ENCODE results near the gene CHD5. TPM values are rescaled to one million over a fixed set of nuclear protein-coding genes. Genes with fewer than 3 reads are reported as not detected.

Gene CHD5
- polyA plus RNA-seq, 3 donors = 0.07 TPM; not detected in 2

DNA sequence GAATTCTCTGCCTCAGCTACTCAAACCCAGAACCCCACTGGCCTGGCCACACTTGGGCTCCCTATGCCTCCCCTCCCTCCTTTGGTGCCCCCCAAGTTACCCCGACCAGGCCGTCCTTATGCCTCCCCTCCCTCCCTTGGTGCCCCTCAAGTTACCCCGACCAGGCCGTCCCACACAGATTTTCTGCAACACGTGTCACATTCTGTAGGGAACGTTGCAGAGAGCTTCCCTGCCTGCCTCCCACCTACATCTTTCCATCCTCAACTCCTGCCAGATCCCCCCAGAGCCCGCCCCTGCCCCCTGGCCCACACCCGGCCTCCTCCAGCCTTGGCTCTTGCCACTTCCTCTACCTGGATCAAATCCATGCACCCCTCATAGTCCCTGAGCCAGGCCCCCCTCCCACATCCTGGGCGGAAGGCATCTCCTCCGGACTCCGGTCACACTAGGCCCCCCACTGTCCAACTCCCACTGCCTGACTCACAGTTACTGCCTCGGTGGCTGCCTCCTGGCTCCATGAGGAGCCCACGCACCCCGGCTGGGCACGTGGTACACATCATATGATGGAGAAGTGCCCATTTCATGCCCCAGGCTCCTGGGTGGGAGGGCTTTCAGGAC is 93.3 kb downstream of the CHD5 start:
- Histone ChIP-seq H3K9ac (ENCODE audit: insufficient read depth, low read length, poor library complexity, severe bottlenecking) (no peak overlapping the region), H3K4me3 (replicated peaks in 1 of 3; ENCODE audit: low read depth in 2 of 3, low read length in 3 of 3) (no peak overlapping the region), H3K9me3 (replicated peaks in 1 of 2; ENCODE audit: control insufficient read depth in 1 of 2, insufficient read depth in 1 of 2, low read length in 2 of 2) (no peaks in the 10 kb centered on the region), H3K79me2 (ENCODE audit: insufficient read depth, low read length) (no peaks in the 10 kb centered on the region), H4K20me1 (ENCODE audit: insufficient read depth, low read length) (peaks cover 74% of the 10 kb centered on the region), H3K4me2 (replicated peaks; ENCODE audit: extremely low read depth, low read length, poor library complexity, severe bottlenecking) (no peak overlapping the region), H2AFZ (ENCODE audit: insufficient read depth, low read depth, low read length, poor library complexity, severe bottlenecking) (no peak overlapping the region), H3K4me1 (ENCODE audit: control insufficient read depth in 1 of 2, insufficient read depth in 2 of 2, low read length in 2 of 2) (no peaks in the 10 kb centered on the region), H3K36me3 (replicated peaks in 1 of 2; ENCODE audit: control insufficient read depth in 1 of 2, insufficient read depth in 2 of 2, low read length in 2 of 2) (peaks cover 74 to 92% of the 10 kb centered on the region in 2 donors), H3K27ac (ENCODE audit: low read depth in 1 of 2, low read length in 2 of 2) (no peak overlapping the region), H3K27me3 (ENCODE audit: control insufficient read depth in 2 of 2, insufficient read depth in 2 of 2, low read length in 2 of 2) (no peaks in the 10 kb centered on the region)
- intact Hi-C loops (cut with micrococcal nuclease) = no loop called here
- WGBS (ENCODE audit: insufficient coverage) = 96% methylated on average over 12 of the region's 15 CpGs
- H3K27me3 Mint-ChIP-seq (ENCODE audit: low read depth in 3 of 3) = peaks cover 0 to 1% (median 0%) of the 10 kb centered on the region in 3 donors
- H3K27ac Mint-ChIP-seq = peak overlapping the region in 2 of 7 donors; percentile 2 to 67
- no peak for DNase-seq
- no peaks in the 10 kb centered on the region for H3K4me1 Mint-ChIP-seq
- H3K36me3 Mint-ChIP-seq = peaks cover 68 to 93% of the 10 kb centered on the region in 2 donors
- TF ChIP-seq, protein P1, sequence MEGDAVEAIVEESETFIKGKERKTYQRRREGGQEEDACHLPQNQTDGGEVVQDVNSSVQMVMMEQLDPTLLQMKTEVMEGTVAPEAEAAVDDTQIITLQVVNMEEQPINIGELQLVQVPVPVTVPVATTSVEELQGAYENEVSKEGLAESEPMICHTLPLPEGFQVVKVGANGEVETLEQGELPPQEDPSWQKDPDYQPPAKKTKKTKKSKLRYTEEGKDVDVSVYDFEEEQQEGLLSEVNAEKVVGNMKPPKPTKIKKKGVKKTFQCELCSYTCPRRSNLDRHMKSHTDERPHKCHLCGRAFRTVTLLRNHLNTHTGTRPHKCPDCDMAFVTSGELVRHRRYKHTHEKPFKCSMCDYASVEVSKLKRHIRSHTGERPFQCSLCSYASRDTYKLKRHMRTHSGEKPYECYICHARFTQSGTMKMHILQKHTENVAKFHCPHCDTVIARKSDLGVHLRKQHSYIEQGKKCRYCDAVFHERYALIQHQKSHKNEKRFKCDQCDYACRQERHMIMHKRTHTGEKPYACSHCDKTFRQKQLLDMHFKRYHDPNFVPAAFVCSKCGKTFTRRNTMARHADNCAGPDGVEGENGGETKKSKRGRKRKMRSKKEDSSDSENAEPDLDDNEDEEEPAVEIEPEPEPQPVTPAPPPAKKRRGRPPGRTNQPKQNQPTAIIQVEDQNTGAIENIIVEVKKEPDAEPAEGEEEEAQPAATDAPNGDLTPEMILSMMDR (IDR thresholded peaks at IDR 0.05) = no peak
- no peak overlapping the region for H3K4me3 Mint-ChIP-seq
- H3K9me3 Mint-ChIP-seq = no peaks in the 10 kb centered on the region

DNA sequence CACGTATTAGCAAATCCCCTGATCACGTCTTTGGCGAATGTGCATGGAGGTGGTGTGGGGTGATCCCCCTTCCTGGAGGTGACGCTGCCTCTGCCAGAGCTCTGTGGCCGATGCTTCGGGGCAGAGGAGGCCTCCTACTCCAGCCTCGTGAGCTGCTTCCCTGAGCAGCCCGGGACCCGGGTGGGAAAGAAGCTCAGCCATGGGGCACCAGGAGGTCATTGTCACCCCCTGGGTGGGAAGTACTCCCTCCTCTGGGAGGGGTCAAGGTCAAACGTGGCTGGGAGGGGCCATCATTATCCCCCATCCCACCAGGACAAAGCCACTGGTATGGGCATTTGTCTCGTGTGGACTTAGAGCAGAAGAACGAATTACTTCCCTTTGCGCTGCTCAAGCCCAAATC is 93.8 kb downstream of the CHD5 start:
- peaks cover 74 to 92% of the 10 kb centered on the region in 2 donors for H3K36me3 ChIP-seq (replicated peaks in 1 of 2; ENCODE audit: control insufficient read depth in 1 of 2, insufficient read depth in 2 of 2, low read length in 2 of 2)
- Mint-ChIP-seq H3K4me1 (no peaks in the 10 kb centered on the region), H3K4me3 (no peak overlapping the region), H3K27me3 (ENCODE audit: low read depth in 3 of 3) (peaks cover 0 to 1% (median 0%) of the 10 kb centered on the region in 3 donors), H3K9me3 (no peaks in the 10 kb centered on the region), H3K36me3 (peaks cover 68 to 93% of the 10 kb centered on the region in 2 donors), H3K27ac (peak overlapping the region in 1 of 7 donors; percentile 79)
- no peak overlapping the region for H3K9ac ChIP-seq (ENCODE audit: insufficient read depth, low read length, poor library complexity, severe bottlenecking)
- peaks cover 74% of the 10 kb centered on the region for H4K20me1 ChIP-seq (ENCODE audit: insufficient read depth, low read length)
- no peak overlapping the region for H3K4me3 ChIP-seq (replicated peaks in 1 of 3; ENCODE audit: low read depth in 2 of 3, low read length in 3 of 3)
- H3K9me3 ChIP-seq (replicated peaks in 1 of 2; ENCODE audit: control insufficient read depth in 1 of 2, insufficient read depth in 1 of 2, low read length in 2 of 2) = no peaks in the 10 kb centered on the region
- no peak for DNase-seq
- H3K79me2 ChIP-seq (ENCODE audit: insufficient read depth, low read length) = no peaks in the 10 kb centered on the region
- no peaks in the 10 kb centered on the region for H3K4me1 ChIP-seq (ENCODE audit: control insufficient read depth in 1 of 2, insufficient read depth in 2 of 2, low read length in 2 of 2)
- H3K4me2 ChIP-seq (replicated peaks; ENCODE audit: extremely low read depth, low read length, poor library complexity, severe bottlenecking) = no peak overlapping the region
- no peaks in the 10 kb centered on the region for H3K27me3 ChIP-seq (ENCODE audit: control insufficient read depth in 2 of 2, insufficient read depth in 2 of 2, low read length in 2 of 2)
- H3K27ac ChIP-seq (ENCODE audit: low read depth in 1 of 2, low read length in 2 of 2) = no peak overlapping the region
- 95% methylated on average over 9 of the region's 13 CpGs for WGBS (ENCODE audit: insufficient coverage)
- intact Hi-C loops (cut with micrococcal nuclease) = no loop called here
- TF ChIP-seq, protein P1 (IDR thresholded peaks at IDR 0.05) = no peak
- H2AFZ ChIP-seq (ENCODE audit: insufficient read depth, low read depth, low read length, poor library complexity, severe bottlenecking) = no peak overlapping the region

Measured in CD14-positive monocyte (primary cell).